Upper lobe of left lung (tissue), 6 donors: ENCODE measurements around the gene PLSCR4. TPM values are rescaled to one million over a fixed set of nuclear protein-coding genes. Genes with fewer than 3 reads are reported as not detected.

Source experiments
- ATAC-seq, 2 donors: fragments of 200-7000 bp; cut with Tn5 transposase; one replicate each; pipeline ENCODE4 v1.9.1; 2022; ENCODE audit warnings: mild to moderate bottlenecking in 2 of 2, moderate library complexity in 2 of 2; ENCODE audit not compliant: low FRiP score in 2 of 2
- DNase-seq, 2 donors: peaks; one replicate each; pipeline ENCODE4 v3.0.0-alpha.2; 2019 to 2020
- H3K27ac ChIP-seq, 4 donors: fragments of 200-600 bp; sonication (generic); one replicate each; pipeline ENCODE4 v1.5.1; 2016 to 2019
- H3K27me3 ChIP-seq, 4 donors: fragments of 200-600 bp; sonication (generic); one replicate each; pipeline ENCODE4 v1.5.1; 2017 to 2019
- H3K36me3 ChIP-seq, 4 donors: fragments of 200-600 bp; sonication (generic); one replicate each; pipeline ENCODE4 v1.5.1; 2016 to 2019
- H3K4me1 ChIP-seq, 4 donors: fragments of 200-600 bp; sonication (generic); one replicate each; pipeline ENCODE4 v1.5.1; 2018 to 2019
- H3K4me3 ChIP-seq, 4 donors: fragments of 200-600 bp; sonication (generic); one replicate each; pipeline ENCODE4 v1.5.1; 2017 to 2019; ENCODE audit warnings: mild to moderate bottlenecking in 2 of 4, moderate library complexity in 1 of 4
- H3K9me3 ChIP-seq, 4 donors: fragments of 200-600 bp; sonication (generic); one replicate each; pipeline ENCODE4 v1.5.1; 2018 to 2019
- EP300 ChIP-seq, 4 donors: sonication (generic); formaldehyde crosslinking; IDR thresholded peaks; one replicate each; pipeline ENCODE4 v1.5.1; 2017; ENCODE audit warnings: antibody characterized with exemption in 4 of 4, control low read depth in 2 of 4
- POLR2A ChIP-seq, 4 donors: fragments of 450-650 bp; IDR thresholded peaks; one replicate each; pipeline ENCODE4 v1.5.1; 2016 to 2017; ENCODE audit warnings: antibody characterized with exemption in 4 of 4, mild to moderate bottlenecking in 2 of 4
- POLR2AphosphoS5 ChIP-seq, 2 donors: sonication (generic); formaldehyde crosslinking; IDR thresholded peaks; one replicate each; pipeline ENCODE4 v1.5.1; 2017; ENCODE audit warnings: antibody characterized with exemption in 2 of 2
- WGBS, 2 donors: methylation state at CpG; one replicate each; pipeline ENCODE4 v1.1.5; 2017 to 2018; 5-methylcytosine and 5-hydroxymethylcytosine counted together
- total RNA-seq, 6 donors: library from RNA; depleted of rRNA in 4 of 6; stranded (reverse); fragments of >200 nt in 4 of 6; gene quantifications; one replicate each; pipeline versions ENCODE4 v1.1.0 to v1.2.1, GENCODE V29; 2016 to 2021
- TF ChIP-seq, protein P1 (sequence below), 6 experiments: fragments of 450-650 bp in 4 of 6; fragments of 200-600 bp in 2 of 6; sonication (generic) in 2 of 6; IDR thresholded peaks; one replicate each; pipeline ENCODE4 v1.5.1; 2016 to 2019; ENCODE audit warnings: antibody characterized with exemption in 6 of 6
- donor health status: DM: no; HTN: no; CAD: no; lungs with moderate emphysema.
- donor health status: DM: no; HTN: yes; CAD: no; lungs with severe emphysema.

PLSCR4 gene
- total RNA-seq, 6 donors from 2014 or later, result 16.8 to 56.4 (median 37.8) TPM

DNA sequence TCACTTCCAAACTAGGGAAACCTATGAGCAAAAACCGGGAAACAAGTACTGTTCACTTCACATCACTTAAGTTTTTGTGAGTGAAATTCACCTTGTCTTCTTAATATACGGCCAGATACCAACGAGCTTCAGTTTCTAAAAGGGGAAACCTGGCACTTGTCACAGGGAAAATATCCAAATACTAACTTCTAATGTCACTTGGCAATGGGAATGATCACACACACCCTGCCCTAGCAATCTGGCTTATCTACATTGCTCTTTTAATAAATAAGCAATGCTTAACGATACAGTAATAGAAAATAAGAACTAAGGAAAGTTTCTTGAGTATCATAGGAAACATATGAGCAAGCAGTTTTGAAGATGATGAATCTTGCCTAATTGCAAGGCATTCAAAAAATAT is 55.3 kb downstream of the PLSCR4 start:
- ATAC-seq, result no peak
- TF ChIP-seq EP300 (IDR thresholded peaks at IDR 0.05), result no peak
- no peak for TF ChIP-seq POLR2AphosphoS5 (IDR thresholded peaks at IDR 0.05)
- no peak for TF ChIP-seq POLR2A (IDR thresholded peaks at IDR 0.05)
- Histone ChIP-seq H3K9me3 (no peaks in the 10 kb centered on the region), H3K27ac (peak overlapping the region in 1 of 4 donors; percentile 1), H3K27me3 (no peaks in the 10 kb centered on the region), H3K4me3 (no peak overlapping the region), H3K4me1 (peaks cover 5 to 13% (median 7%) of the 10 kb centered on the region in 4 donors), H3K36me3 (peaks cover 0 to 20% (median 0%) of the 10 kb centered on the region in 4 donors)
- WGBS, 2 donors, result 34 to 38% methylated on average over 4 of the region's 4 CpGs
- no peak for DNase-seq

DNA sequence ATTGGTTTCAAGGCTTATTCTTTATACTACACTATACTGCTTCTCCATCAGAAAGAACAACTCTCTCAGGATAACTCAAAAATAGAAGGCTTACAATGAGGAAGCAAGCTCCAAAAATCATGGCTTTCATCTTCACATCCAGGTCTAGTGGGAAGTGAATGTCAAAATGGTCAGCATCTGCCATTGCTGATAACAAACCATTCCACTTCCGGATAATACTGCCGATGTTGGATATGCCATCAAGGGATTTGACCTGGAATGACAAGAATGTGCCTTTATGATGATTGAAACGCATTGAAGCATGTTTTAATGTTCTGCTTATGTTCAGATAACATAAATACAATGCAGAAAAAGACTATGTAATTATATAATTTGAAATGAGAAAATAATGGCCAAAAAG is 55.9 kb downstream of the PLSCR4 start:
- Histone ChIP-seq H3K27ac (peak overlapping the region in 1 of 4 donors; percentile 1), H3K4me3 (no peak overlapping the region), H3K27me3 (no peaks in the 10 kb centered on the region), H3K36me3 (peaks cover 0 to 20% (median 0%) of the 10 kb centered on the region in 4 donors), H3K4me1 (peaks cover 5 to 13% (median 6%) of the 10 kb centered on the region in 4 donors), H3K9me3 (no peaks in the 10 kb centered on the region)
- WGBS, 2 donors, result 31 to 49% methylated on average over 3 of the region's 3 CpGs
- TF ChIP-seq EP300 (IDR thresholded peaks at IDR 0.05) (no peak), POLR2AphosphoS5 (IDR thresholded peaks at IDR 0.05) (no peak), POLR2A (IDR thresholded peaks at IDR 0.05) (no peak)
- DNase-seq, result no peak
- ATAC-seq, result no peak

DNA sequence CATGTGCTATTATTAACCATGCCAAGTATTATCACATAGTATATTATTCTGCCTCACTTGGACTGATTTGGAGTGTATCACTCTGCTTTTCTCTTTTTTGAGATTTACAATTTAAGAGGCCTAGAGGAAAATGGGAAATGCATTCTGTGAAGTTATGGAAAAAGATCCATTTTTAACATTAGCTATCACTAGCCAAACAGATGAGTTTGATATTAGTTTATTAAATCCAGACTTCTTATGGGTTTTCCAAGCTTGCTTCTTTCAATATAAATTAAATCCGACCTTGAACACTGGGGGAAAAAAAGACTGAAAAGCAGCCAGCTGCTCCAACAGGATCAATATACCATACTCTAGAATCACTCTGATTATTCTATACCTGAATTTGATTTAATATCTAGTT is 59.9 kb downstream of the PLSCR4 start:
- WGBS, 2 donors, result 84 to 95% methylated on average over 1 of the region's 1 CpG
- no peak for ATAC-seq
- TF ChIP-seq POLR2A (IDR thresholded peaks at IDR 0.05) (no peak), POLR2AphosphoS5 (IDR thresholded peaks at IDR 0.05) (no peak), EP300 (IDR thresholded peaks at IDR 0.05) (no peak)
- TF ChIP-seq, protein P1, sequence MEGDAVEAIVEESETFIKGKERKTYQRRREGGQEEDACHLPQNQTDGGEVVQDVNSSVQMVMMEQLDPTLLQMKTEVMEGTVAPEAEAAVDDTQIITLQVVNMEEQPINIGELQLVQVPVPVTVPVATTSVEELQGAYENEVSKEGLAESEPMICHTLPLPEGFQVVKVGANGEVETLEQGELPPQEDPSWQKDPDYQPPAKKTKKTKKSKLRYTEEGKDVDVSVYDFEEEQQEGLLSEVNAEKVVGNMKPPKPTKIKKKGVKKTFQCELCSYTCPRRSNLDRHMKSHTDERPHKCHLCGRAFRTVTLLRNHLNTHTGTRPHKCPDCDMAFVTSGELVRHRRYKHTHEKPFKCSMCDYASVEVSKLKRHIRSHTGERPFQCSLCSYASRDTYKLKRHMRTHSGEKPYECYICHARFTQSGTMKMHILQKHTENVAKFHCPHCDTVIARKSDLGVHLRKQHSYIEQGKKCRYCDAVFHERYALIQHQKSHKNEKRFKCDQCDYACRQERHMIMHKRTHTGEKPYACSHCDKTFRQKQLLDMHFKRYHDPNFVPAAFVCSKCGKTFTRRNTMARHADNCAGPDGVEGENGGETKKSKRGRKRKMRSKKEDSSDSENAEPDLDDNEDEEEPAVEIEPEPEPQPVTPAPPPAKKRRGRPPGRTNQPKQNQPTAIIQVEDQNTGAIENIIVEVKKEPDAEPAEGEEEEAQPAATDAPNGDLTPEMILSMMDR (IDR thresholded peaks at IDR 0.05), result no peak
- Histone ChIP-seq H3K27ac (no peak overlapping the region), H3K9me3 (no peaks in the 10 kb centered on the region), H3K27me3 (no peaks in the 10 kb centered on the region), H3K4me3 (no peak overlapping the region), H3K4me1 (peaks cover 5 to 9% (median 6%) of the 10 kb centered on the region in 4 donors), H3K36me3 (peaks cover 0 to 15% (median 2%) of the 10 kb centered on the region in 4 donors)
- DNase-seq, result no peak

- no peaks in the 10 kb centered on the region for H3K27me3 ChIP-seq
- no peak overlapping the region for H3K4me3 ChIP-seq
- H3K27ac ChIP-seq, result no peak overlapping the region
- WGBS, 2 donors, result 6 to 14% methylated on average over 6 of the region's 6 CpGs
- H3K9me3 ChIP-seq, result no peaks in the 10 kb centered on the region
- H3K4me1 ChIP-seq, result peaks cover 0 to 2% (median 0%) of the 10 kb centered on the region in 4 donors
- ATAC-seq, result peak; percentile 75 to 92
- TF ChIP-seq EP300 (IDR thresholded peaks at IDR 0.05), result no peak
- no peak for TF ChIP-seq POLR2A (IDR thresholded peaks at IDR 0.05)
- TF ChIP-seq POLR2AphosphoS5 (IDR thresholded peaks at IDR 0.05), result no peak
- TF ChIP-seq, protein P1 (IDR thresholded peaks at IDR 0.05), result peak; percentile 52 to 71 (median 61)
- peaks cover 0 to 9% (median 2%) of the 10 kb centered on the region in 4 donors for H3K36me3 ChIP-seq
- no peak for DNase-seq
Observed at GRCh38 chr3:146189519-146190173, 61.3 kb downstream of the PLSCR4 start.

GRCh38 chr3:146187334-146187950 is 63.5 kb downstream of the PLSCR4 start:
- no peaks in the 10 kb centered on the region for H3K27me3 ChIP-seq
- ATAC-seq (no peak), DNase-seq (no peak)
- peaks cover 0 to 4% (median 0%) of the 10 kb centered on the region in 4 donors for H3K36me3 ChIP-seq
- H3K4me1 ChIP-seq, result peaks cover 0 to 5% (median 0%) of the 10 kb centered on the region in 4 donors
- no peak for TF ChIP-seq POLR2A (IDR thresholded peaks at IDR 0.05)
- TF ChIP-seq, protein P1 (IDR thresholded peaks at IDR 0.05), result peak in 5 of 6 experiments; percentile 11 to 31 (median 28)
- 57 to 69% methylated on average over 2 of the region's 2 CpGs for WGBS, 2 donors
- no peak overlapping the region for H3K27ac ChIP-seq
- no peaks in the 10 kb centered on the region for H3K9me3 ChIP-seq
- no peak overlapping the region for H3K4me3 ChIP-seq
